ENCODE data around the gene OR1M1. TPM values are rescaled to one million over a fixed set of nuclear protein-coding genes. Genes with fewer than 3 reads are reported as not detected.

OR1M1 gene
- total and polyA plus RNA-seq, 2 donors from 2014 or later: not detected

GRCh38 chr19:9109959-9110358 is 23.1 kb downstream of the OR1M1 start:
- intact Hi-C loops (cut with DNase I): no loop called here
- no peaks in the 10 kb centered on the region for H3K9me3 ChIP-seq (ENCODE audit: control insufficient read depth in 2 of 3, insufficient read depth in 1 of 3, low read length in 3 of 3)
- FAIRE-seq: no peak

GRCh38 chr19:9115307-9115813 is 28.5 kb downstream of the OR1M1 start, which contains the start of gene OR7G1:
Gene OR7G1, minus strand, starts transcription at chr19:9115763. Its CDS starts 0 bp downstream, at chr19:9115763.
- no peak within 1 kb of the TSS for H3K27ac ChIP-seq (ENCODE audit: low read depth in 2 of 2, low read length in 2 of 2)
- H3K36me3 ChIP-seq (ENCODE audit: control insufficient read depth in 2 of 3, insufficient read depth in 3 of 3, low read length in 3 of 3): no peaks in the 10 kb centered on the region
- no peaks in the 10 kb centered on the region for H3K4me1 ChIP-seq (ENCODE audit: control insufficient read depth in 2 of 3, insufficient read depth in 2 of 3, low read depth in 1 of 3, low read length in 3 of 3)
- H3K9ac ChIP-seq (ENCODE audit: low read length in 3 of 3): no peak within 1 kb of the TSS
- H3K27me3 ChIP-seq (ENCODE audit: control insufficient read depth, insufficient read depth, low read length): no peaks in the 10 kb centered on the region
- H3K4me3 ChIP-seq (ENCODE audit: low read length in 3 of 3): no peak within 1 kb of the TSS
- no peak for FAIRE-seq
- no peaks in the 10 kb centered on the region for H3K9me3 ChIP-seq (ENCODE audit: control insufficient read depth in 2 of 3, insufficient read depth in 1 of 3, low read length in 3 of 3)
- DNase-seq: no peak
- TF ChIP-seq CTCF (IDR thresholded peaks at IDR 0.05; ENCODE audit: borderline replicate concordance, extremely low read depth, insufficient read depth): no peak
- intact Hi-C loops (cut with DNase I): no loop called here

More at GRCh38 chr19:9109959-9110358, 23.1 kb downstream of the OR1M1 start:
- DNase-seq: no peak
- H3K4me1 ChIP-seq (ENCODE audit: control insufficient read depth in 2 of 3, insufficient read depth in 2 of 3, low read depth in 1 of 3, low read length in 3 of 3): no peaks in the 10 kb centered on the region
- H3K9ac ChIP-seq (ENCODE audit: low read length in 3 of 3): no peak overlapping the region
- no peak overlapping the region for H3K4me3 ChIP-seq (ENCODE audit: low read length in 3 of 3)
- no peak overlapping the region for H3K27ac ChIP-seq (ENCODE audit: low read depth in 2 of 2, low read length in 2 of 2)
- no peaks in the 10 kb centered on the region for H3K27me3 ChIP-seq (ENCODE audit: control insufficient read depth, insufficient read depth, low read length)
- no peaks in the 10 kb centered on the region for H3K36me3 ChIP-seq (ENCODE audit: control insufficient read depth in 2 of 3, insufficient read depth in 3 of 3, low read length in 3 of 3)
- TF ChIP-seq CTCF (IDR thresholded peaks at IDR 0.05; ENCODE audit: borderline replicate concordance, extremely low read depth, insufficient read depth): no peak

GRCh38 chr19:9116547-9116946 is 29.7 kb downstream of the OR1M1 start:
- FAIRE-seq (no peak), DNase-seq (no peak)
- no peak overlapping the region for H3K27ac ChIP-seq (ENCODE audit: low read depth in 2 of 2, low read length in 2 of 2)
- H3K4me1 ChIP-seq (ENCODE audit: control insufficient read depth in 2 of 3, insufficient read depth in 2 of 3, low read depth in 1 of 3, low read length in 3 of 3): no peaks in the 10 kb centered on the region
- intact Hi-C loops (cut with DNase I): no loop called here
- peaks cover 0 to 2% (median 0%) of the 10 kb centered on the region in 3 donors for H3K9me3 ChIP-seq (ENCODE audit: control insufficient read depth in 2 of 3, insufficient read depth in 1 of 3, low read length in 3 of 3)
- H3K36me3 ChIP-seq (ENCODE audit: control insufficient read depth in 2 of 3, insufficient read depth in 3 of 3, low read length in 3 of 3): no peaks in the 10 kb centered on the region
- H3K4me3 ChIP-seq (ENCODE audit: low read length in 3 of 3): no peak overlapping the region
- H3K9ac ChIP-seq (ENCODE audit: low read length in 3 of 3): no peak overlapping the region
- H3K27me3 ChIP-seq (ENCODE audit: control insufficient read depth, insufficient read depth, low read length): no peaks in the 10 kb centered on the region
- TF ChIP-seq CTCF (IDR thresholded peaks at IDR 0.05; ENCODE audit: borderline replicate concordance, extremely low read depth, insufficient read depth): no peak

- FAIRE-seq (no peak), DNase-seq (no peak)
- Histone ChIP-seq H3K9me3 (ENCODE audit: control insufficient read depth in 2 of 3, insufficient read depth in 1 of 3, low read length in 3 of 3) (no peaks in the 10 kb centered on the region), H3K27ac (ENCODE audit: low read depth in 2 of 2, low read length in 2 of 2) (no peak within 1 kb of the TSS), H3K36me3 (ENCODE audit: control insufficient read depth in 2 of 3, insufficient read depth in 3 of 3, low read length in 3 of 3) (no peaks in the 10 kb centered on the region), H3K27me3 (ENCODE audit: control insufficient read depth, insufficient read depth, low read length) (no peaks in the 10 kb centered on the region), H3K4me3 (ENCODE audit: low read length in 3 of 3) (no peak within 1 kb of the TSS), H3K9ac (ENCODE audit: low read length in 3 of 3) (no peak within 1 kb of the TSS), H3K4me1 (ENCODE audit: control insufficient read depth in 2 of 3, insufficient read depth in 2 of 3, low read depth in 1 of 3, low read length in 3 of 3) (no peaks in the 10 kb centered on the region)
- no peak for TF ChIP-seq CTCF (IDR thresholded peaks at IDR 0.05; ENCODE audit: borderline replicate concordance, extremely low read depth, insufficient read depth)
- intact Hi-C loops (cut with DNase I): no loop called here
These were observed 40.1 kb downstream of the OR1M1 start, which contains the start of gene OR7G3 for GRCh38 chr19:9126900-9127405. Gene OR7G3, minus strand, starts transcription at chr19:9126950. Its CDS starts 0 bp downstream, at chr19:9126950.
